HG03097 (cell line): Measurements from ENCODE around the gene TATDN3.
"Not testable (repeated sequence)": the region's sequence is repeated elsewhere in the genome, so short reads cannot be mapped to it uniquely, and the experiment has no call there.

Experiments used
- ATAC-seq: cut with Tn5 transposase; IDR thresholded peaks from one replicate; pipeline ENCODE4 v1.9.1; 2021; ENCODE audit not compliant: unreplicated experiment, low FRiP score

The TATDN3 gene

GRCh38 chr1:212791676-212792395 lies at the start of gene TATDN3, which contains the start of gene NSL1:
TSS of gene TATDN3 (plus strand) at chr1:212791894. CDS start at chr1:212791922, 28 bp downstream.
TSS of gene NSL1 (minus strand) at chr1:212791777. CDS start at chr1:212791763, 14 bp downstream.
- ATAC-seq: peak; percentile 73

DNA sequence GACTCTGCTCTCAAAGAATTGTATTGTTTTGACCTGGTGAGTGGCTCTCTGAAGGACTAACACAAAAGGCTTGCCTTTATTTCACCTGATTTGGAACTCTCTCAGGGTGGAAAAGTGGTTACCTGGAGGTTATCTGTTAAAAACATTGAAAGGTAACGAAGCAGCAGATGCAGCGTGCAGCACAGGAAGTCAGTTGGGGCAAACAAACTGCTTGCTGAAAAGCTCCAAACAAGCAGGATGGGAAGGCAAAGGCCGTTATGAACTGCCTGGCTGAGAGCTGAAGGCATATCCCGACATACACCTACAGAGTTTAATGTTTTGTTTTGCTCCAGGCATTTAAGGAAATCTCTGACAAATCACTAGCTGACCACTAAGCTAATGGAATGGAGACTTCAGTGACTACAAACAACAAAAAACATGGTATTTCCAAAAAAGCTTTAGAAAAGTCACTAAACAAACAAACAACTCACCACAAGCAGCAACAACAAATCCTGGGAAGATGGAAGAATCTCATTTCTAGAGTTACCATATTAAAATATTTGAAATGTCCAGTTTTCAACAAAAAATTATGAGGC lies 47.7 kb upstream of the TATDN3 start:
- ATAC-seq: no peak

- no peak for ATAC-seq
Observed at GRCh38 chr1:212745303-212745702, 46.4 kb upstream of the TATDN3 start.

DNA sequence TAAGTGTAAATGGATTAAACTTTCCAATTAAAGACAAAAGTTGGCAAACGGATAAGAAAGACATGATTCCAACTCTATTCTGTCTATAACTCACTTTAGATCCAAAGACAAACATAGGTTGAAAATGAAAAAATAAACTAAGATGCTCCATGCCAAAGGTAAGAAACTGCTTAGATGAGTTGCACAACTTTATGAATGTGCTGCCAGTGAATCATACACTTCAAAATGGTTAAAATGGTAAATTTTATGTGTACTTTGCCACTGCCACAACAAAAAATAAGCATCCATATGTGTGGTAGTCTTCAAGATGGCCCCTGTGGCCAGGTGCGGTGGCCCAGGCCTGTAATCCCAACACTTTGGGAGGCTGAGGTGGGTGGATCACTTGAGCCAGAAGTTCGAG lies 45.1 kb upstream of the TATDN3 start:
- ATAC-seq: no peak

DNA sequence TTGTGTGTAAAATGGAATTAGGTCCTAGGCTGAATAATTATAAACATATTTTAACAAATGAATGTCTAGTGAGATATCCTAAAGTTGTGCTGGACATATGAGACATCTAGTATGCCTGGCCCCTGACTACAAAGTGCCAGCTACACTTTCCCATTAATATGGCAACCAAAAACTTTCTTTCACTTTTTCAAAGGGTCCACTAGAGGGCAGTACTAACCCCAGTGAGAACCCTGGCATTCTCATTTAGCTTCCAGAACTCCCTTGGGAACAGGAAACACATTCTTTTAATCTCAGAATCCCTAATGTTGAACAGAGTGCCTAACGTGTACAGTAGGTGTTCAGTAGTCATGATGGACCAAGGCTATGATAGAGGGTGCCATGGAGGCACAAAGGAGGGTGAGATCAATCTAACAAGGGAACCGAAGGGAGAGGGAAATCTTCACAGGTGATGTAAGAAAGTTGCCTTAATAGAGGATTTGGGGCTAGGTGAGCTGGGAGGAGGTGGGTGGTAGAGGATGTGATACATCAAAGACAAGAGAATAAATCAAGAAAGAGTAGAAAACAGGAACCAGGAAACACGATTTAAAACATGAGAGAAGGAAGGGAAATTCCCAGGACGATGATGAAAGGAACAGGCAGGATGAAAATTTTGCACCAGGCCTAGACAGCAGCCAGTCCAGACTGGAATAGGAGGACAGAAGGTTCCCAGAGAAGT lies 41.7 kb upstream of the TATDN3 start:
- ATAC-seq: no peak

- peak; percentile 38 for ATAC-seq
Observed at GRCh38 chr1:212752252-212752933, 39.3 kb upstream of the TATDN3 start.

GRCh38 chr1:212752934-212753497 lies 38.7 kb upstream of the TATDN3 start:
- peak; percentile 26 for ATAC-seq

DNA sequence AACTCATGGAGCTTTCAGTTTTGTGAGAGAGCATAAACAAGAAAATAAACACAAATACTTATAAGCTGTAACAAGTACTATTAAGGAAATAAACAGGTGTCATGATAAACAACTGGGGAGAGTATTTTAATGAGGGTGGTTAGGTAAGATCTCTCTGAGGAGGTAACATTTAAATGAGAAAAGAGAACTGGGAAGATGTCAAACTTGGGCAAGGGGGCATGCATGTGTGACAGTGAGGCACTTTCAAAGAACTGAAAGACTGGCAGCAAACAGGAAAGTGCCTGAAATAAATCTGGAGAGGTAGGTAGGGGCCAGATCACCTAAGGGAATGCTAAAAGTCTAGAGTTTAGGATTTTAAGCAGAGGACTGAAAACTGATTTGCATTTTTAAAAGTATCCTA lies 37.9 kb upstream of the TATDN3 start:
- ATAC-seq: no peak

DNA sequence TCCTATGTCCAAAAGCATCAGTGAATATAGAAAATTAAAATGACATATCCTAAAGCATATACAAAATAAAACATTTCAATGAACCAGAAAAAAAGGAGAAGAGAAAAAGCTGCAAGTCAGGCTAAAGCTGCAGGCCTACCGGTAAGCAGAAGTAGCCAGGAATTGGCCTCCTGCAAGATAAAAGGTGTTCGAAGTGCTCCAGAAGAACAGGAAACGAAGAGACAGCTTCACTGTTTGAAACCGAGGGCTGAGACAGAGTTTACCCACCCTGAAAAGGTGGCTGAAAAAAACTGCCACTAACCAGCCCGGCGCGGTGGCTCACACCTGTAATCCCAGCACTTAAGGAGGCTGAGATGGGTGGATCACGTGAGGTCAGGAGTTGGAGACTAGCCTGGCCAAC lies 37.5 kb upstream of the TATDN3 start:
- ATAC-seq: no peak

DNA sequence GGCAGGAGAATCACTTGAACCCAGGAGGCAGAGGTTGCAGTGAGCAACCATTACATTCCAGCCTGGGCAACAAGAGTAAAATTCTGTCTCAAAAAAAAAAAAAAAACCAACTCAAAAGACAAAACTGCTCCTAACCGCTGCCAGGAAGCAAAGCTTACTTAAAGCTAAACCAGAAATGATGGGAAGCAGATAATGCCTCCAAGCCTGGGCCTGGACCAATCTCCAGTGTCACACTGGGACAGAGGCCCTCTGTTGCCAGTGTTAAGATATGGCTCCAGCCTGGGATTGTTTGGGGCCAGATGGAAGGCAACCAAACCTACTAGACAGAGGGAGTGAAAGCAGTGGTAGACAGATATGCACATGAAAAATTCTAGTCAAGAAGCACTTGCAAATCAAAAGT lies 37.0 kb upstream of the TATDN3 start:
- no peak for ATAC-seq

DNA sequence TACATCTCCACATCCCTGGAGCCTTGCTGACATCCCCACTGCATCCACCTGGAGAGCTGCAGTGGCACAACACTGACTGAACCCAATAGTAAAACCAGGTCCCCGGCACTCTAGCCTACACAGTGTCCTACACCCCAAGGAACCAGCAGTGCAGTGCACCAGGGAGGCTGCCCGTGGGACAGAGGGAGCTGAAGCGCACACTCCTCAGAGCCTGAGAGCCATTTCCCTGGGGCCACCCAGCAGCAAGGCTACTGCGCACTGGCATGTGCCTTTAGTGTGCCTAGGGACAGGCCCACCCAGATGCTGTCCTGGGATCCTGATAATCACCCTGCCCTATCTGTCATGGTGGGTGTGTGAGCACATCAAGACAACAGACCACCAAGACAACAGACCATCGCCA lies 32.0 kb upstream of the TATDN3 start:
- no peak for ATAC-seq

GRCh38 chr1:212760126-212760823 lies 31.4 kb upstream of the TATDN3 start:
- no peak for ATAC-seq

DNA sequence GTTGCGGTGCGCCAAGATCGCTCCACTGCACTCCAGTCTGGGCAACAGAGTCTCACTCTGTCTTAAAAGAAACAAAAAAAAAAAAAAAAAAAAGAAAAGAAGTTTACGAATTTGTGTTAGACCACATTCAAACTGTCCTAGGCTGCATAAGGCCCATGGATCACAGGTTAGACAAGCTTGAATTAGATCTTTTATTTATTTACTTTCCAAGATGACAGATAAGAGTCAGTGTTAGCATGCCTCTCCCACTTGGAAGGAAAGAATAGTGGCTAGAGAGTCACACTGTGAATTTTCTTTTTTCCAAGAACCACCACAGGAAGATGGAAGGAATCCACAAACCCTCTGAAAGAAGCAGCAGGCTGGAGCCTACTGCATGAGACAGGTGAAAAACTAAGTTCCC lies 29.5 kb upstream of the TATDN3 start:
- ATAC-seq: no peak

GRCh38 chr1:212762839-212763238 lies 28.9 kb upstream of the TATDN3 start:
- ATAC-seq: no peak

GRCh38 chr1:212764718-212765281 lies 26.9 kb upstream of the TATDN3 start:
- ATAC-seq: not testable (repeated sequence)

DNA sequence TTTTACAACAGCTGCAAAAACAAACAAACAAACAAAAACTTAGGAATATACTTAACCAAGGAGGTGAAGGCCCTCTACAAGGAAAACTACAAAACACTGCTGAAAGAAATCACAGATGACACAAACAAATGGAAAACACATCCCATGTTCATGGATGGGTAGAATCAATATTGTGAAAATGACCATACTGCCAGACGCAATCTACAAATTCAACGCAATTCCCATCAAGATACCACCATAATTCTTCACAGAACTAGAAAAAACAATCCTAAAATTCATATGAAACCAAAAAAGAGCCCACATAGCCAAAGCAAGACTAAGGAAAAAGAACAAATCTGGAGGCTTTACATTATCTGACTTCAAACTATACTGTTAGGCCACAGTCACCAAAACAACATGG lies 24.9 kb upstream of the TATDN3 start:
- not testable (repeated sequence) for ATAC-seq

DNA sequence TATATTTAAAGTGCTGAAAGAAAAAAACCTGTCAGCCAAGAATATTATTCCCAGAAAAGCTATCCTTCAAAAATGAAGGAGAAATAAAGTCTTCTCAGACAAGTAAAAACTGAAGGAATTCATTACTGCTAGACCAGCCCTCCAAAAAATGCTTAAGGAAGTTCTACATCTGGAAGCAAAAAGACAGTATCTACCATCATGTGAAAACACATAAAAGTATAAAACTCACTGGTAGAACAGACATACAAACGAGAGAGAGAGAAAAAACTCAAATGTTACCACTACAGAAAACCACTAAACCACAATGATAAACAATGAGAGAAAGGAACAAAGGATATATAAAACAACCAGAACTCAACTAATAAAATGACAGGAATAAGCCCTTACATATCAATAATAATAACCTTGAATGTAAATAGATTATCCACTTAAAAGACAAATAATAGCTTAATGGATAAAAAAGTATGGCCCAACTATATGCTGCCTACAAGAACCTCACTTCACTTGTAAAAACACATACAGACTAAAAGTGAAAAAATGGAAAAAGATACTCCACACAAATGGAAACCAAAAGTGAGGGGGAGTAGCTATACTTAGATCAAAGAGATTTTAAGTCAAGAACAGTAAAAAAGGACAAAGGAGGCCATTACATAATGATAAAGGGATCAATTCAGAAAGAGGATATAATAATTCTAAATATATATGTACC lies 22.1 kb upstream of the TATDN3 start:
- ATAC-seq: no peak

- no peak for ATAC-seq
Observed at GRCh38 chr1:212771341-212771740, 20.4 kb upstream of the TATDN3 start.

DNA sequence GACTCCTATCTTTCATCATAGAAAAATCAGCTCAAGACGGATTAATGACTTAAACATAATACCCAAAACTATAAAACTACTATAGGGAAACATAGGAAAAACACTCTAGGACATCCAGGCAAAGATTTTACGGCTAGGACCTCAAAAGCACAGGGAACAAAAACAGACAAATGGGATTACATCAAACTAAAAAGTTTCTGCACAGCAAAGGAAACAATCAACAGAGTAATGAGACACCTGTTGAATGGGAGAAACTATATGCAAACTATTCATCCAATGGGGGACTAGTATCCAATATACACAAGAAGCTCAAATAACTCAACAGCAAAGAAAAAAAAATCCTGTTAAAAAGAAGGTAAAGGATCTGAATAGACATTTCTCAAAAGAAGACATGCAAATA lies 18.7 kb upstream of the TATDN3 start:
- no peak for ATAC-seq
